Heart right ventricle (tissue), 16 donors: ENCODE data around the gene DGKE. TPM values are rescaled to one million over a fixed set of nuclear protein-coding genes. Genes with fewer than 3 reads are reported as not detected.

Experiments used
- ATAC-seq, 8 donors: fragments of 200-7000 bp; cut with Tn5 transposase; one replicate each; pipeline ENCODE4 v1.9.1; 2020; ENCODE audit warnings: mild to moderate bottlenecking in 8 of 8, moderate library complexity in 8 of 8, moderate number of reproducible peaks in 1 of 8
- DNase-seq, 2 donors: peaks; one replicate each; pipeline ENCODE4 v3.0.0-alpha.2; 2020
- H3K27ac ChIP-seq, 10 donors: fragments of 200-600 bp; sonication (generic) in 2 of 10; one replicate each; pipeline versions ENCODE4 v1.5.0 to v1.8.0; 2020 to 2022; ENCODE audit warnings: mild to moderate bottlenecking in 3 of 10
- H3K27me3 ChIP-seq, 7 donors: fragments of 200-600 bp; one replicate each; pipeline ENCODE4 v1.8.0; 2021 to 2022; ENCODE audit warnings: mild to moderate bottlenecking in 2 of 7
- H3K36me3 ChIP-seq, 9 donors: fragments of 200-600 bp; sonication (generic) in 1 of 9; one replicate each; pipeline versions ENCODE4 v1.5.0 to v1.8.0; 2020 to 2022; ENCODE audit warnings: mild to moderate bottlenecking in 2 of 9
- H3K4me1 ChIP-seq, 9 donors: fragments of 200-600 bp; sonication (generic) in 1 of 9; one replicate each; pipeline versions ENCODE4 v1.5.0 to v1.8.0; 2020 to 2022; ENCODE audit warnings: mild to moderate bottlenecking in 4 of 9
- H3K4me3 ChIP-seq, 10 donors: fragments of 200-600 bp; sonication (generic) in 2 of 10; one replicate each; pipeline versions ENCODE4 v1.5.0 to v1.8.0; 2020 to 2022; ENCODE audit warnings: mild to moderate bottlenecking in 7 of 10, moderate library complexity in 2 of 10
- H3K9me3 ChIP-seq, 11 donors: fragments of 200-600 bp in 10 of 11; sonication (generic) in 2 of 11; one replicate each; pipeline versions ENCODE4 v1.5.0 to v1.8.0; 2013 to 2022; ENCODE audit warnings: mild to moderate bottlenecking in 2 of 11, control low read depth in 1 of 11, moderate library complexity in 1 of 11
- CTCF ChIP-seq, 9 donors: fragments of 200-600 bp; sonication (generic) in 2 of 9; IDR thresholded peaks; one replicate each; pipeline versions ENCODE4 v1.5.0 to v1.8.0; 2021 to 2022; ENCODE audit warnings: antibody characterized with exemption in 9 of 9, mild to moderate bottlenecking in 5 of 9, moderate library complexity in 1 of 9
- WGBS, 2 donors: extraction: QIAGEN DNeasy Blood & Tissue Kit; methylation state at CpG; one replicate each; pipeline ENCODE4 v1.1.7; 2013; ENCODE audit warnings: inconsistent platforms in 1 of 2; 5-methylcytosine and 5-hydroxymethylcytosine counted together
- intact Hi-C, 10 donors: fragments of 100-400 bp; cut with DNase I; formaldehyde crosslinking; loops; one replicate each; pipeline versions ENCODE4 v1.11.1 to v1.14.2; 2022
- polyA plus RNA-seq, 2 donors: library from polyadenylated mRNA; stranded (reverse); fragments of 200-250 nt; gene quantifications; one replicate each; pipeline ENCODE4 v1.2.3, GENCODE V29; 2013
- total RNA-seq, 10 donors: library from RNA; stranded (reverse); fragmentation: NEBNext Ultra II Directional in 3 of 10; extraction: Animal tissue kit (Norgen Biotek cat#: 25700) in 3 of 10; gene quantifications; one replicate each; pipeline versions ENCODE4 v1.2.1 to v1.2.4, GENCODE V29; 2021 to 2023
- donor health status: Arrhythmogenic right ventricular cardiomyopathy.
- donor health status: ischemic (EF 13 %, LVEDD 7.1; RV severe dilation, severe dysfunction).
- donor health status: healthy with polysubstance abuse.
- donor health status: DM: no; HTN: yes; CAD: no.
- donor health status: DM: no; HTN: no; CAD: no.
- donor health status: ischemic (EF 25% LVEDD 6.9; RV normal size, moderate dysfunction).
- donor health status: ischemic (EF 25% LVEDD 5.7; RV mildly dilated, moderate dysfunction).
- donor health status: healthy.
- donor health status: DM: yes; HTN: yes; CAD: no.
- donor health status: Ischemic cardiomyopathy.
- donor health status: ischemic (EF 35%, LVEDD 5.7; RV mildly dilated, moderate dysfunction).
- donor health status: nonischemic (EF 11% LVEDD 7.7; RV severe dilation, severe dysfunction).
- donor health status: DM: yes; HTN: yes; CAD: no.
- donor health status: PGD.
- donor health status: ischemic (EF 29% LVEDD 5.4; RV normal size, mild dysfunction).
- donor health status: nonischemic (EF 23%, LVEDD 6.1; RV moderate dilation, normal function).

The DGKE gene
- total and polyA plus RNA-seq, 12 donors, result 0.71 to 5.3 (median 2.7) TPM

- 17 to 20% methylated on average over 14 of the region's 14 CpGs for WGBS, 2 donors
- Histone ChIP-seq H3K9me3 (peaks cover 0 to 3% (median 0%) of the 10 kb centered on the region in 11 donors), H3K27ac (no peak overlapping the region), H3K4me3 (no peak overlapping the region), H3K27me3 (no peaks in the 10 kb centered on the region), H3K36me3 (peaks cover 0 to 3% (median 0%) of the 10 kb centered on the region in 9 donors), H3K4me1 (peaks cover 0 to 27% (median 7%) of the 10 kb centered on the region in 9 donors)
- ATAC-seq (peak; percentile 57 to 85 (median 74)), DNase-seq (peak in 1 of 2 donors; percentile 76)
- TF ChIP-seq CTCF (IDR thresholded peaks at IDR 0.05), result peak; percentile 77 to 94 (median 91)
- intact Hi-C loops, result loop anchor here in 9 of 10 donors (1.0 to 5.0 kb wide), 7 partner anchors 93 to 123 kb away; partner anchors contain the start of gene TRIM25 (in 1 of the 9)
These were observed 14.4 kb upstream of the DGKE start for GRCh38 chr17:56819431-56820145.

GRCh38 chr17:56820207-56820606 lies 13.7 kb upstream of the DGKE start:
- Histone ChIP-seq H3K9me3 (peaks cover 0 to 3% (median 0%) of the 10 kb centered on the region in 11 donors), H3K27me3 (no peaks in the 10 kb centered on the region), H3K4me1 (peaks cover 0 to 27% (median 7%) of the 10 kb centered on the region in 9 donors), H3K36me3 (peaks cover 0 to 3% (median 0%) of the 10 kb centered on the region in 9 donors), H3K27ac (no peak overlapping the region), H3K4me3 (no peak overlapping the region)
- intact Hi-C loops, result loop anchor here in 2 of 10 donors (2.0 to 5.0 kb wide), 3 partner anchors 92 to 121 kb away; partner anchors contain the start of gene TRIM25 (in 1 of the 2)
- DNase-seq (no peak), ATAC-seq (no peak)
- WGBS, 2 donors, result 83 to 86% methylated on average over 10 of the region's 10 CpGs
- no peak for TF ChIP-seq CTCF (IDR thresholded peaks at IDR 0.05)

DNA sequence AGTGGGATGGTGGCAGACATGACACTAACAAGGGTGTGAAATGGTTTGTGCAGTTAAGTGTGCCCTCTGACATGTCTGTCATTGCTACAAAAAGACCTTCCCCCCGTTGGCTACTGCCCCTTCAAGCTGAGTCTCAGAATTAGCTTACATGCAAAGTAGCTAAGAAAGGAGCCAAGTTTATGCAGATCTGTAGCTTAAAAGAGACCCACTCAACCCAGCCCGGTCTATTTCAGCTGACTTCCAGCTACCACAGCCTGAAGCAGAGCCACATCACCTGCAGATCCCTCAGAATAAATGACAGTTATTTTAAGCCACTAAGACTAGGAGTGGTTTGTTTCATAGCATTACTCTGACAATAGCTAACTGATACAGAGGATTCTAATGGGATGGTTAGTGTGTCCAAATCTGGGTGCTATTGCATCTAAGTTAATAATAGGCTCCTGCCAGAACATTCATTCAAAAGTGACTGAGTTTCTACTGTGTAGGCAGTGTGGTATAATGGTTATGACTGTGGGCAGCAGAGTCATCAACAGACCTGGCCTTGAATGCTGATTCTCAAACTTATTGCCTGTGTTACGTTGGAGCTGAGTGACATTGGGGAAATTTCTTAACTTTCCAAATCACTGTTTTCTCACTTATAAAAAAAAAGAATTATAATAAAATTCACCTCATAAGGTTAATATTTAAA lies 12.0 kb upstream of the DGKE start:
- H3K9me3 ChIP-seq, result peaks cover 0 to 3% (median 0%) of the 10 kb centered on the region in 11 donors
- H3K36me3 ChIP-seq, result peaks cover 0 to 8% (median 0%) of the 10 kb centered on the region in 9 donors
- no peak overlapping the region for H3K4me3 ChIP-seq
- peak overlapping the region in 7 of 10 donors; percentile 2 to 77 (median 24) for H3K27ac ChIP-seq
- peaks cover 0 to 27% (median 7%) of the 10 kb centered on the region in 9 donors for H3K4me1 ChIP-seq
- no peak for TF ChIP-seq CTCF (IDR thresholded peaks at IDR 0.05)
- intact Hi-C loops, result loop anchor here in 4 of 10 donors (2.0 to 5.0 kb wide), 5 partner anchors 39 to 119 kb away; partner anchors contain the start of gene TRIM25 (in 1 of the 4)
- DNase-seq, result no peak
- 83 to 88% methylated on average over 3 of the region's 3 CpGs for WGBS, 2 donors
- no peaks in the 10 kb centered on the region for H3K27me3 ChIP-seq
- ATAC-seq, result no peak

DNA sequence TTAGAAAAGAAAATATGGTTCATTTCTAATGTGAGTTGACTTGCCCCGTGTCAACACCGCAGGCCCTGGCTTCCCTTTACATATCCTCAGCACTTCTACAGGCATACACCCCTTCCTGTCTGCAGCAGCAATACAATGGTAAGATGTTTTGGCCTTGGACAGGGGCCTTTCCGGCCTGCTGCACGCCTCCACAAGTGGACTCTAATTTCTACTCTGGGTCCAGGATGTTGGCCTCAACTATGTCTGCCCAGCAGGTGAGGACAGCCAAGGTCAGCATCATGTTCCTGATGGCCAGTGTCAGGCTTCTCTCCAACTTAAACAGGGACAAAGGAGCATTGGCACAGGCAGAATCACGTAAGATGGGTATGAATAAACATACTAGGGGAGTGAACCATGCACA lies 11.2 kb upstream of the DGKE start:
- TF ChIP-seq CTCF (IDR thresholded peaks at IDR 0.05), result no peak
- H3K36me3 ChIP-seq, result peaks cover 0 to 10% (median 0%) of the 10 kb centered on the region in 9 donors
- H3K27ac ChIP-seq, result peak overlapping the region in 9 of 10 donors; percentile 2 to 77 (median 20)
- 55 to 64% methylated on average over 5 of the region's 5 CpGs for WGBS, 2 donors
- peaks cover 0 to 3% (median 0%) of the 10 kb centered on the region in 11 donors for H3K9me3 ChIP-seq
- intact Hi-C loops, result loop anchor here in 3 of 10 donors (2.0 to 5.0 kb wide), 4 partner anchors 38 to 115 kb away; partner anchors contain the start of gene TRIM25 (in 1 of the 3)
- peaks cover 0 to 27% (median 7%) of the 10 kb centered on the region in 9 donors for H3K4me1 ChIP-seq
- no peaks in the 10 kb centered on the region for H3K27me3 ChIP-seq
- ATAC-seq, result peak; percentile 65 to 92 (median 84)
- DNase-seq, result peak; percentile 29
- no peak overlapping the region for H3K4me3 ChIP-seq
